Activated T-cell treated with anti-CD3 and anti-CD28 coated beads for 4 hours (primary cell): ENCODE measurements around the gene WDHD1.
"Not testable (repeated sequence)": the region's sequence is repeated elsewhere in the genome, so short reads cannot be mapped to it uniquely, and the experiment has no call there.

Experiments
- DNase-seq: peaks from one replicate; pipeline ENCODE4 v3.0.0-alpha.2; 2020

Gene WDHD1

DNA sequence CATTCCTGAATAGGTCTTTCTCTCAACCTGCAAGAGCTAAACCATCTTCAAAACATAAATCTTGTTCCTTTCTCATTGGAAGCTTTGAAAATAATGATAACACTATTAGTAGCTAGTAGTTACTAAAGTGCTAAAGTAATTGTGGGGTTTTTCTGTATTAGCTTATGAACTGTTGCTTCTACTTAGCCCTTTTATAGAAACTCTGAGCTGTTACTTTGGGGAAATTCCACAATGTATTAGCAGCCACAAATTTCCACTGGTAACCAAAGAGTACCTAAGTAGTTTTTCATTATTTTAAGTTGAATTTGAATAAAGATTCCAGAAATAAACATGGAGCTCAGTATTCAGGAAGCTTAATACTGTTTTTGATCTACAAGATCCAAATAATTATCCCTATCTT, 18.2 kb upstream of the WDHD1 start:
- DNase-seq: no peak

DNA sequence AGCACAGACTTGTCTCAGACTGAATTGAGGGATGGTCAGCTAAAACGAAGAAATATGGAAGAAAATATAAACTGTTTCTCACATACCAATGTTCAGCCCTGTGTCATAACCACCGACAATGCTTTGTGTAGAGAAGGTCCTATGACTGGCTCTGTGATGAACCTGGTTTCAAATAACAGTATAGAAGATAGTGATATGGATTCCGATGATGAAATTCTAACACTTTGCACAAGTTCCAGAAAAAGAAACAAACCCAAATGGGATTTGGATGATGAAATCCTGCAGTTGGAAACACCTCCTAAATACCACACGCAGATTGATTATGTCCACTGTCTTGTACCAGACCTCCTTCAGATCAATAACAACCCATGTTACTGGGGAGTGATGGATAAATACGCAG, 16.6 kb upstream of the WDHD1 start:
- no peak for DNase-seq

- no peak for DNase-seq
These were observed 11.8 kb upstream of the WDHD1 start for GRCh38 chr14:55038708-55039107.

DNA sequence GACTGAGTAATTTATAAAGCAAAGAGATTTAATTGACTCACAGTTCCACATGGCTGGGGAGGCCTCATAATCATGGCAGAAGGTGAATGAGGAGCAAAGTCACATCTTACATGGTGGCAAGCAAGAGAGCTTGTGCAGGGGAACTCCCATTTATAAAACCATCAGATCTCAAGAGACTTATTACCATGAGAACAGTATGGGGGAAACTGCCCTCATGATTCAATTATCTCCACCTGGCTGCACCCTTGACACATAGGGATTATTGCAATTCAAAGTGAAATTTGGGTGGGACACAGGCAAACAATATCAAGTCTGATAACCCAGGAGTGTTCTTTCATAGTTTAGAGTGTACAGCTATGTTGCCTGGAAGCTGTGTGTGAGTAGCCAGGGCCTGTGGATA, 11.1 kb upstream of the WDHD1 start:
- not testable (repeated sequence) for DNase-seq

GRCh38 chr14:55031190-55031589, 4.3 kb upstream of the WDHD1 start:
- no peak for DNase-seq

GRCh38 chr14:55028476-55028875, 1.6 kb upstream of the WDHD1 start:
- DNase-seq: no peak

GRCh38 chr14:55028066-55028465, 1.2 kb upstream of the WDHD1 start:
- DNase-seq: no peak

GRCh38 chr14:55026441-55026792, 482 bp downstream of the WDHD1 start:
- DNase-seq: no peak

GRCh38 chr14:55025948-55026347, 951 bp downstream of the WDHD1 start:
- DNase-seq: no peak

GRCh38 chr14:55024365-55024764, 2.5 kb downstream of the WDHD1 start:
- DNase-seq: not testable (repeated sequence)

DNA sequence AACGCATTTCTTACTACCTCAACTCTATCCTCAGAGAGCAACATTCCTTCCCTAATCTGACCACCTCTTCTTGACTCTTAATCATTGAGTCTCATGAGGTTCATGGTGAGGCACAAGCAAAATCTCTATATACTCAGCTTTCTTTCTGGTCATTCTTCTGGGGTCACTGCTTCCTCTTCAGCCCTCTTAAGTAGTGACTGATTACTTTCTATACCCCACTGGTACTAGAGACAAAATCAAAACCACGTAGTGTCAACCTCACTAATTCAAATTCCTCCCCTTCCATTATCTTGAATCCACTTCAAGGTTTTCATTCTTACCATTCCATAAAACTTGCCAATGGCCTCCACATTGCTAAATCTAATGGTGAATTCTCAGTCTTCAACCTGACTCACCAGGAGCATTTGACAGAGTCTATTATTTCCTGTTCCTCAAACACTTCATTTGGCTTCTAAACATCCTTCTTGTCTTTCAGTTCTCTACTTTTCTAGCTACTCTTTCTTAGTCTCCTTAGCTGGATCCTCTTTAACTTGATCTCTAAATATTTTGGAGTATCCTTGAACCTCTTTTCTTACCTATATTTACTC, 6.8 kb downstream of the WDHD1 start:
- no peak for DNase-seq

GRCh38 chr14:55015006-55015405, 11.9 kb downstream of the WDHD1 start:
- DNase-seq: no peak

DNA sequence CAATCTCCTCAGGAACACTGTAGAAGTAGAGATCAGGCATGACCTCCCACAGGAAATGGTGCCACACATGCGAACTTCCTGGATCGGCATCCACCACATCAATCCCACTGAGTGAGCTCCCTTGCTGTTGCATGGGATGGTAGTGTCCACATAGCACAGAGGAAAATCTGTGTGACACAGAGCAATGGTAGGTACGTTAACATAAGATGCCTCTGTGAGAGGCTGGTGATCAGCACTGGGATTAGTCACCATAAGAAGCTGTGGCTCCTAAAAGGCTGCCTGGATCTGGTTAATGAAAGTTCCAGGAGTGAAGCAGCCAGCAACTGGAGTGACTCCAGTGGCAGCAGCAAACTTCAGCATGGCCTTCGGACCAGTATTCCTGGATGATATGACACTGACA, 21.8 kb downstream of the WDHD1 start:
- DNase-seq: no peak

DNA sequence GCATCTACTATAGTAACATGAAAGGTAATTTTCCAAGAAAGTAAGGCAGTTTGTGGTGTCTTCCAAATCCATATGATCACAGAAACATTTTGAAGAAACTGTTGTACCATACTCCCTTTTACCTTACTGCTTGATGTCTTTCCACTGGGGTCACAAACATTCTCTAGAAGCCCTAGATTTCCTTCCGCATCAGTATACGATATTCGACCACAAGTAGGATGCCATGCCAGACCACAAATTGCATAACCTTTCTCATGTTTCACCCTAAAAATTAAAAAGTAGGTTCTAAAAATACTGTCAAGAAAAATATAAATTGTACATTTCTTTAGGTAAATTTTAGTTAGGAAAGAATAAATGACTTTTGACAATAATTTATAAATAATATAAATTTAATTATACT, 26.5 kb downstream of the WDHD1 start:
- DNase-seq: no peak

DNA sequence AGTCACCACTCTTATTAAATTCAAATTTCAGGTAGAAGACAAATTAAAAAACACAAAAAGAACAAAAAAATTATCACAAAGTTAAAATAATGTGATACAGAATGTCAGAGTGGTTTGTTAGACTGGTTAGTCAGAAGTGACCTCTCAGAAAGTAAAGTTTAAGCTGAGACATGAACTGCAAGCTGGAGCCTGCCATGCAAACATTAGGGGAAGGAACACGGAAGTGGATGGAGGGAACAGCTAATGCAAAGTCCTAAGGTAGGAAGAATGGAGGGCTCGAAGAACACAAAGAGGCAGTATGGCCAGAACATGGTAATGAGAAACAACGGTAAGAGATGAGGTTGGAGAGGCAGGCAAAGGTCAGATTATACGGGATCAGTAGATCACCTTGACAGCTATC, 41.7 kb downstream of the WDHD1 start:
- no peak for DNase-seq

DNA sequence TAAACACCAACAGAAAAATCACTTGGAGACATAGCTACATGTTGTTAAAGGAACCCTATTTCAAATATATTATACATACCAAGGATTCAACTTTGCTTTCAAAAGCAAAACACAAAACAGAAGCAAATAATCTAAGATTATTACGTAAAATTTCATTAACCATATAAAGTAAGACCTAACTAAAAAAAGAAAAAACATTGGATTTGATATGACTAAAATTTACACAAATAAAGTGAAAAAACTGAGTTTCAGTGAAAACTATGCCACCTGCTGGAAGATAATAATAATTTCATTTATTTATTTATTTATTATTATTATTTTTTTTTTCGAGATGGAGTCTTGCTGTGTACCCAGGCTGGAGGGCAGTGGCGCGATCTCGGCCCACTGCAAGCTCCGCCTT, 45.2 kb downstream of the WDHD1 start:
- DNase-seq: no peak

- DNase-seq: no peak
These were observed 47.9 kb downstream of the WDHD1 start for GRCh38 chr14:54979039-54979438.

GRCh38 chr14:54976316-54976715, 50.6 kb downstream of the WDHD1 start:
- no peak for DNase-seq

DNA sequence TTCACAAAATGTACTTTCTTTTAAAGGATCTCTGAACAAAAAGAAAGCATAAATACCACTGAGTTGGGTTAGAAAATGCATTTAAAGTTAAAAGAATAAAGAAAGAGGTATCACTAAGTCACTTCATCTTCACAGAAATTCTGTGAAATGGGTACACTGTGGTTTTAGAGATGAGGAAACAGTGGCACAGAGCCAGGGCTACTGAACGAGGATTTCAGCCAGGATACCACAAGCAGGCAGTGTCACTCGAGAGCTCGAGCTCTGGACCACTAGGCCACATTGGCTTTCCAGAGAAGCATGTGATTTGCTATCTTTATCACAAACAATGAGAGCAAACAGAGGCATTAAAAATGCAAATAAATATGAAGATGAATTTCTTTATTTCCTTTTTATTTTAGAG, 51.0 kb downstream of the WDHD1 start:
- no peak for DNase-seq

DNA sequence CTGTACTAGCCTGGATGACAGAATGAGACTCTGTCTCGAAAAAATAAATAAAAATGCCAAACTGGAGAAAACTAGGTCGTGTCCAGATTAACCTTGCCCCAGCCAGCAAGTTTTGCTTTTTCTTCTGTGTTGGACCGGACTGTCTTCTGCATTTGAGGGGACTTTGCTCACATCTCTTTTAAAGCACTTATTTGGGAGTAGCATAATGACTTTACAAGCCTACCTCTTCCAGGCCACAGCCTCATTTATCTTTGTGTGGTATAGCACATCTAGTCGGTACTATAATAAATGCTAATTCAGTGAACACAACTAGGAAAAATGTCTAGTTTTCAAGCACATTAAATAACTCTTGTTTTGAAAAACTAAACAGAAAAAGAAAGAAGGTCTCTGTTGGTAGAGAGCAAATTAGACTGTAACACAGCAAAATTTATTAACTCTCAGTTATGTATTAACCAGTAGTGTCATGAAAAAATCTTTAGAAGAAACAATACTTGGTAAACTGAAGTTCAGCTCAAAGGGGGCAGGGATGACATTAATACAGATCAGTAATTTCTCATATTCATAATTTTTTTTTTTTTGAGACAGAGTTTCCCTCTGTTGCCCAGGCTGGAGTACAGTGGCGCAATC, 52.0 kb downstream of the WDHD1 start:
- no peak for DNase-seq

- DNase-seq: no peak
These were observed 59.4 kb downstream of the WDHD1 start for GRCh38 chr14:54967496-54967895.

- no peak for DNase-seq
These were observed 71.8 kb downstream of the WDHD1 start for GRCh38 chr14:54955143-54955542.

GRCh38 chr14:54953609-54954008, 73.3 kb downstream of the WDHD1 start:
- DNase-seq: not testable (repeated sequence)

DNA sequence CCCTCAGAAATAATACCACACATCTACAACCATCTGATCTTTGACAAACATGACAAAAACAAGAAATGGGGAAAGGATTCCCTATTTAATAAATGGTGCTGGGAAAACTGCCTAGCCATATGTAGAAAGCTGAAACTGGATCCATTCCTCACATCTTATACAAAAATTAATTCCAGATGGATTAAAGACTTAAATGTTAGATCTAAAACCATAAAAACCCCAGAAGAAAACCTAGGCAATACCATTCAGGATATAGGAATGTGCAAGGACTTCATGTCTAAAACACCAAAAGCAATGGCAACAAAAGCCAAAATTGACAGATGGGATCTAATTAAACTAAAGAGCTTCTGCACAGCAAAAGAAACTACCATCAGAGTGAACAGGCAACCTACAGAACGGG, 74.1 kb downstream of the WDHD1 start:
- not testable (repeated sequence) for DNase-seq

- no peak for DNase-seq
These were observed 79.7 kb downstream of the WDHD1 start for GRCh38 chr14:54947230-54947629.
